Fibroblast of lung (primary cell): Measurements from ENCODE around the gene CYP4F22.
"Not testable (repeated sequence)": the region's sequence is repeated elsewhere in the genome, so short reads cannot be mapped to it uniquely, and the experiment has no call there.

Experiments used
- EZH2 ChIP-seq: IDR thresholded peaks from 2 replicates; pipeline ENCODE4 v1.5.1; 2012; ENCODE audit warnings: low read length, control low read depth, mild to moderate bottlenecking; ENCODE audit errors: missing control alignments
- TF ChIP-seq, protein P1 (sequence below), 2 donors: IDR thresholded peaks in 1 of 2; conservative IDR thresholded peaks in 1 of 2; 1 replicate in 1 of 2; 2 replicates in 1 of 2; pipeline ENCODE4 v1.5.1; 2011 to 2012; ENCODE audit warnings: low read length in 2 of 2, control low read depth in 1 of 2, inconsistent platforms in 1 of 2, low read depth in 1 of 2, mild to moderate bottlenecking in 1 of 2

DNA sequence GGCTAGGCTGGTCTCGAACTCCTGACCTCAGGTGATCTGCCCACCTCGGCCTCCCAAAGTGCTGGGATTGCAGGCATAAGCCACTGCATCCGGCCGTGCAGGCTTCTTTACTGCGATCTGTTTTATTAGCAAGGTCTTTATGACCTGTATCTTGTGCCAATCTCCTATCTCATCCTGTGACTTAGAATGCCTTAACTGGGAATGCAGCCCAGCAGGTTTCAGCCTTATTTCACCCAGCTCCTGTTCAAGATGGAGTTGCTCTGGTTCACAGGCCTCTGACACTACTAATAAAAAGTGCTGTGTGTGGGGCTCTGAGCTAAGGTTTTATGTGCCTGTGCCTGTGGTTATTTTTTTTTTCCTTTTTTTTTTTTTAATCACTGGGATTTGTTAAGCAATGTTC, 22.6 kb upstream of the CYP4F22 start:
- TF ChIP-seq, protein P1, sequence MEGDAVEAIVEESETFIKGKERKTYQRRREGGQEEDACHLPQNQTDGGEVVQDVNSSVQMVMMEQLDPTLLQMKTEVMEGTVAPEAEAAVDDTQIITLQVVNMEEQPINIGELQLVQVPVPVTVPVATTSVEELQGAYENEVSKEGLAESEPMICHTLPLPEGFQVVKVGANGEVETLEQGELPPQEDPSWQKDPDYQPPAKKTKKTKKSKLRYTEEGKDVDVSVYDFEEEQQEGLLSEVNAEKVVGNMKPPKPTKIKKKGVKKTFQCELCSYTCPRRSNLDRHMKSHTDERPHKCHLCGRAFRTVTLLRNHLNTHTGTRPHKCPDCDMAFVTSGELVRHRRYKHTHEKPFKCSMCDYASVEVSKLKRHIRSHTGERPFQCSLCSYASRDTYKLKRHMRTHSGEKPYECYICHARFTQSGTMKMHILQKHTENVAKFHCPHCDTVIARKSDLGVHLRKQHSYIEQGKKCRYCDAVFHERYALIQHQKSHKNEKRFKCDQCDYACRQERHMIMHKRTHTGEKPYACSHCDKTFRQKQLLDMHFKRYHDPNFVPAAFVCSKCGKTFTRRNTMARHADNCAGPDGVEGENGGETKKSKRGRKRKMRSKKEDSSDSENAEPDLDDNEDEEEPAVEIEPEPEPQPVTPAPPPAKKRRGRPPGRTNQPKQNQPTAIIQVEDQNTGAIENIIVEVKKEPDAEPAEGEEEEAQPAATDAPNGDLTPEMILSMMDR (conservative IDR thresholded peaks at IDR 0.05 in 1 of 2, IDR thresholded peaks at IDR 0.05 in 1 of 2; ENCODE audit: low read depth in 1 of 2, low read length in 2 of 2), result not testable (repeated sequence)
- TF ChIP-seq EZH2, result not testable (repeated sequence)
